Breast epithelium (tissue), 3 donors: ENCODE data around the gene CX3CR1.

Experiments
- POLR2A ChIP-seq: fragments of 450-650 bp; IDR thresholded peaks from one replicate; pipeline ENCODE4 v1.6.1; 2016; ENCODE audit warnings: antibody characterized with exemption, mild to moderate bottlenecking, moderate library complexity
- TF ChIP-seq, protein P1 (sequence below), 3 donors: fragments of 450-650 bp; IDR thresholded peaks; one replicate each; pipeline ENCODE4 v1.5.1; 2016 to 2017; ENCODE audit warnings: antibody characterized with exemption in 3 of 3, mild to moderate bottlenecking in 3 of 3, moderate library complexity in 3 of 3

DNA sequence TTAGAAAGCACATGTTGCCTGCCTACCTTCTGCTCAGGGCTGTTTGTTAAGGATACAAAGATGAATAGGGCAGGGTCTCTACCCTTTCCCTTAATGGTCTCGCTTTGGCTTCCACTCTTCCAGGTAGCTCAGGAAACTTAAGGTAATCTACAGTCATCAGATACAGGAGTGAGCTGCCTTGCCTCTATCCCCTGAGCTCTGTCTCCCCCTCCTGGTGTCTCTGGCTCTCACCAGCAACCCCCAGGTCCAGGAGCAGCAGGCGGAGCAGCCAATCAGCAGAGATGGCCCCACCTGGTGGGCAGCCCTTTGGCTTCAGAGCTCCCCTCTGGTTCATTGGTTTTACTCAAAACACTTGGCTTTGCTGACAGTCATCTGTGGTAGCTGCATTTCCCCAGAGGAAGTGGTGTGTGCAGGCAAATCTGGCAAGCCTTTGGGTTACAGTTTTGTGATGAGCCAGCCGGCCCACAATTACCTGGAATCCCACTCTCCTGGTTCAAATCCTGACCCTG is 8.5 kb upstream of the CX3CR1 start:
- TF ChIP-seq, protein P1, sequence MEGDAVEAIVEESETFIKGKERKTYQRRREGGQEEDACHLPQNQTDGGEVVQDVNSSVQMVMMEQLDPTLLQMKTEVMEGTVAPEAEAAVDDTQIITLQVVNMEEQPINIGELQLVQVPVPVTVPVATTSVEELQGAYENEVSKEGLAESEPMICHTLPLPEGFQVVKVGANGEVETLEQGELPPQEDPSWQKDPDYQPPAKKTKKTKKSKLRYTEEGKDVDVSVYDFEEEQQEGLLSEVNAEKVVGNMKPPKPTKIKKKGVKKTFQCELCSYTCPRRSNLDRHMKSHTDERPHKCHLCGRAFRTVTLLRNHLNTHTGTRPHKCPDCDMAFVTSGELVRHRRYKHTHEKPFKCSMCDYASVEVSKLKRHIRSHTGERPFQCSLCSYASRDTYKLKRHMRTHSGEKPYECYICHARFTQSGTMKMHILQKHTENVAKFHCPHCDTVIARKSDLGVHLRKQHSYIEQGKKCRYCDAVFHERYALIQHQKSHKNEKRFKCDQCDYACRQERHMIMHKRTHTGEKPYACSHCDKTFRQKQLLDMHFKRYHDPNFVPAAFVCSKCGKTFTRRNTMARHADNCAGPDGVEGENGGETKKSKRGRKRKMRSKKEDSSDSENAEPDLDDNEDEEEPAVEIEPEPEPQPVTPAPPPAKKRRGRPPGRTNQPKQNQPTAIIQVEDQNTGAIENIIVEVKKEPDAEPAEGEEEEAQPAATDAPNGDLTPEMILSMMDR (IDR thresholded peaks at IDR 0.05): peak; percentile 30 to 87 (median 84)
- no peak for TF ChIP-seq POLR2A
